Caco-2 (cell line): ENCODE data around the gene CLDN2. TPM values are rescaled to one million over a fixed set of nuclear protein-coding genes. Genes with fewer than 3 reads are reported as not detected.
A peak's percentile ranks its signal among the peaks of the same experiment; 100 is the strongest.

Experiments
- BruUV-seq: library from RNA; stranded (reverse); fragments of 400-500 nt; replicated peaks from 2 replicates; lab custom pipeline; 2021; lab: Mats Ljungman, UMichigan
- CTCF ChIA-PET: fragments of 300-600 bp; sonication (Branson Sonifier 250); formaldehyde crosslinking; loops from one replicate; lab custom pipeline; 2022; ENCODE audit warnings: antibody characterized with exemption; lab: Charles Lee
- POLR2A ChIA-PET: fragments of 300-600 bp; sonication (Branson Sonifier 250); formaldehyde crosslinking; loops from one replicate; lab custom pipeline; 2022; ENCODE audit warnings: antibody characterized with exemption; lab: Charles Lee
- DNase-seq, 2 experiments: peaks; one replicate each; pipeline versions ENCODE4 v3.0.0 to v3.0.0-alpha.2; 2020 to 2022
- H3K27me3 ChIP-seq: replicated peaks from 2 replicates; pipeline ENCODE4 v1.6.0; 2011; ENCODE audit warnings: low read length; ENCODE audit not compliant: control insufficient read depth, insufficient read depth
- H3K36me3 ChIP-seq: 2 replicates; pipeline ENCODE4 v1.5.1; 2011; ENCODE audit warnings: low read length; ENCODE audit not compliant: control insufficient read depth, insufficient read depth
- H3K4me1 ChIP-seq: fragments of 250-450 bp; sonication (Bioruptor Pico); 2 replicates; pipeline ENCODE4 v1.5.1; 2020; ENCODE audit warnings: mild to moderate bottlenecking
- H3K4me3 ChIP-seq: 2 replicates; pipeline ENCODE4 v1.5.1; 2011; ENCODE audit warnings: low read depth, mild to moderate bottlenecking, control low read depth, low read length
- H3K9me3 ChIP-seq: fragments of 250-450 bp; sonication (Bioruptor Pico); 2 replicates; pipeline ENCODE4 v1.5.1; 2020; ENCODE audit warnings: mild to moderate bottlenecking, moderate library complexity
- H3K27ac Mint-ChIP-seq: one replicate; pipeline ENCODE4 v1.8.0; 2022; ENCODE audit warnings: mixed read lengths; ENCODE audit not compliant: unreplicated experiment
- H3K27me3 Mint-ChIP-seq: one replicate; pipeline ENCODE4 v1.8.0; 2022; ENCODE audit warnings: mixed read lengths; ENCODE audit not compliant: insufficient read depth, unreplicated experiment
- H3K36me3 Mint-ChIP-seq: one replicate; pipeline ENCODE4 v1.8.0; 2022; ENCODE audit warnings: mild to moderate bottlenecking, mixed read lengths; ENCODE audit not compliant: insufficient read depth, unreplicated experiment
- H3K4me1 Mint-ChIP-seq: one replicate; pipeline ENCODE4 v1.8.0; 2022; ENCODE audit warnings: low read depth, mixed read lengths; ENCODE audit not compliant: unreplicated experiment
- H3K4me3 Mint-ChIP-seq: one replicate; pipeline ENCODE4 v1.8.0; 2022; ENCODE audit warnings: mild to moderate bottlenecking, moderate library complexity, mixed read lengths; ENCODE audit not compliant: unreplicated experiment
- H3K9me3 Mint-ChIP-seq: one replicate; pipeline ENCODE4 v1.8.0; 2022; ENCODE audit warnings: mixed read lengths; ENCODE audit not compliant: unreplicated experiment
- CTCF ChIP-seq, 2 experiments: fragments of 200-600 bp in 1 of 2; IDR thresholded peaks; 1 replicate in 1 of 2; 2 replicates in 1 of 2; pipeline versions ENCODE4 v1.5.1 to v1.8.0; 2011 to 2022; ENCODE audit warnings: antibody characterized with exemption in 1 of 2, control low read depth in 1 of 2, inconsistent platforms in 1 of 2, low read depth in 1 of 2, low read length in 1 of 2, mild to moderate bottlenecking in 1 of 2, moderate library complexity in 1 of 2; ENCODE audit not compliant: insufficient read depth in 1 of 2, severe bottlenecking in 1 of 2, unreplicated experiment in 1 of 2
- intact Hi-C: fragments of 100-400 bp; cut with micrococcal nuclease; formaldehyde crosslinking; loops from one replicate; pipeline ENCODE4 v1.10.0; 2022; ENCODE audit not compliant: unreplicated experiment
- total RNA-seq: library from RNA; stranded (reverse); gene quantifications from 2 replicates; pipeline ENCODE4 v1.2.3, GENCODE V29; 2022

The CLDN2 gene
- total RNA-seq, 1 experiment from 2014 or later: 2.9 TPM

- Mint-ChIP-seq H3K36me3 (no peaks in the 10 kb centered on the region), H3K4me1 (peaks cover 17% of the 10 kb centered on the region), H3K4me3 (no peak within 1 kb of the TSS), H3K9me3 (no peaks in the 10 kb centered on the region), H3K27me3 (no peaks in the 10 kb centered on the region), H3K27ac (no peak within 1 kb of the TSS)
- H3K27me3 ChIP-seq: no peaks in the 10 kb centered on the region
- H3K4me3 ChIP-seq: no peak within 1 kb of the TSS
- no TSS peak for BruUV-seq
- H3K4me1 ChIP-seq: peaks cover 40% of the 10 kb centered on the region
- TF ChIP-seq CTCF (IDR thresholded peaks at IDR 0.05; ENCODE audit: insufficient read depth in 1 of 2, low read depth in 1 of 2, low read length in 1 of 2, severe bottlenecking in 1 of 2, unreplicated experiment in 1 of 2): no peak
- ChIA-PET POLR2A (interaction anchor here (0.7 kb wide), 1 partner anchor 29 kb away, joined by 3 read pairs; no protein-coding TSS in a partner anchor), CTCF (interaction anchor here (0.6 to 2.1 kb wide), 5 partner anchors 9 to 803 kb away, joined by 3 to 12 read pairs (median 5); no protein-coding TSS in a partner anchor)
- H3K36me3 ChIP-seq: no peaks in the 10 kb centered on the region
- H3K9me3 ChIP-seq: no peaks in the 10 kb centered on the region
- intact Hi-C loops: no loop called here
- DNase-seq: no peak
These were observed 16.8 kb upstream of the CLDN2 start, which contains the start of gene RIPPLY1 for GRCh38 chrX:106903291-106903824. RIPPLY1 (minus strand) TSS chrX:106903341; CDS start chrX:106903287, 54 bp downstream.

GRCh38 chrX:106903856-106904528, 16.2 kb upstream of the CLDN2 start:
- no peaks in the 10 kb centered on the region for H3K27me3 ChIP-seq
- H3K4me1 ChIP-seq: peaks cover 33% of the 10 kb centered on the region
- Mint-ChIP-seq H3K4me1 (peaks cover 15% of the 10 kb centered on the region), H3K27me3 (no peaks in the 10 kb centered on the region), H3K36me3 (no peaks in the 10 kb centered on the region), H3K27ac (no peak overlapping the region), H3K4me3 (no peak overlapping the region), H3K9me3 (no peaks in the 10 kb centered on the region)
- intact Hi-C loops: no loop called here
- no peak for DNase-seq
- no peak overlapping the region for H3K4me3 ChIP-seq
- TF ChIP-seq CTCF (IDR thresholded peaks at IDR 0.05; ENCODE audit: insufficient read depth in 1 of 2, low read depth in 1 of 2, low read length in 1 of 2, severe bottlenecking in 1 of 2, unreplicated experiment in 1 of 2): no peak
- no peaks in the 10 kb centered on the region for H3K36me3 ChIP-seq
- H3K9me3 ChIP-seq: no peaks in the 10 kb centered on the region
- CTCF ChIA-PET: interaction anchor here (0.6 to 1.5 kb wide), 3 partner anchors 10 to 92 kb away, joined by 3 to 5 read pairs (median 4); no protein-coding TSS in a partner anchor
- POLR2A ChIA-PET: interaction anchor here (0.7 kb wide), 1 partner anchor 29 kb away, joined by 3 read pairs; no protein-coding TSS in a partner anchor
- no TSS peak for BruUV-seq

DNA sequence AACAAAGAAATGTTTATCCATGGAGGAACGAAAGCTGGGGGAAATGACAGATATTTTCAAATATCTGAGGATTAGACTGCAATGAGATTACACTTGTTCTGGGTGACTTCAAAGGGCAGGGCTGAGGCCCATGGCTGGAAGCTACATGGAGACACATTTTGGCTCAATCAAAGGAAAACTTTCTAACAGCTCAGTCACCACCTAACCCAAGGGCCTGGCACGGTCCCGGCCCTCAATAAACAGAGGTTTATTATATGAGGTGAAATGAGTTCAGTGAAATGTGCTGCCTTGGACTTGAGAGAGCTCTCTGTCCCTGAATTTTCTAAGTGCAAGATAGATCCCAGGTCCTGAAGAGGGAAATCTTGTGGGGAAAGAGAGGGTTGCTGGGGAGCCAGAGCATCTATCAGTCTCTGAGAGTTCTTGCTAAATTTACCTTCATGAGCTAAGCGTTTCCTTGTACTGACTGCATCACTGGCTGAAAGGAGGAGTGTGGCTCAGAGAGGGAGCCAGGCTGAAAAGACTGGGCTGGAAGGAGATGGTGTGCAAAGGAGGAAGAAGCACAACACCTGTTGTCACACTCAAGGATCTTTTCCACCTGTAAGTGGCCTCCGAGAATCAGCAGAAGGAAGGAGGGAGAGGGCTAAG, 15.0 kb upstream of the CLDN2 start:
- intact Hi-C loops: no loop called here
- no peak overlapping the region for H3K4me3 ChIP-seq
- H3K27me3 ChIP-seq: no peaks in the 10 kb centered on the region
- no peaks in the 10 kb centered on the region for H3K9me3 ChIP-seq
- ChIA-PET CTCF (interaction anchor here (1.5 to 1.8 kb wide), 2 partner anchors 11 to 55 kb away, joined by 4 to 7 read pairs; no protein-coding TSS in a partner anchor), POLR2A (no interaction called here)
- no peaks in the 10 kb centered on the region for H3K9me3 Mint-ChIP-seq
- no peak for TF ChIP-seq CTCF (IDR thresholded peaks at IDR 0.05; ENCODE audit: insufficient read depth in 1 of 2, low read depth in 1 of 2, low read length in 1 of 2, severe bottlenecking in 1 of 2, unreplicated experiment in 1 of 2)
- peak overlapping the region; percentile 45 for H3K27ac Mint-ChIP-seq
- DNase-seq: no peak
- no TSS peak for BruUV-seq
- peaks cover 32% of the 10 kb centered on the region for H3K4me1 ChIP-seq
- H3K36me3 Mint-ChIP-seq: no peaks in the 10 kb centered on the region
- no peaks in the 10 kb centered on the region for H3K27me3 Mint-ChIP-seq
- H3K36me3 ChIP-seq: no peaks in the 10 kb centered on the region
- H3K4me1 Mint-ChIP-seq: peaks cover 9% of the 10 kb centered on the region
- H3K4me3 Mint-ChIP-seq: no peak overlapping the region
